Stimulated activated CD8-positive, alpha-beta memory T cell treated with anti-CD3 and anti-CD28 coated beads, Interleukin-2, amount 100 ng/mL, for 48 hours (primary cell): ENCODE measurements around the gene ELF1.
"Not testable (repeated sequence)": the region's sequence is repeated elsewhere in the genome, so short reads cannot be mapped to it uniquely, and the experiment has no call there.

Experiments
- DNase-seq, 2 donors: peaks; one replicate each; pipeline ENCODE4 v3.0.0-alpha.2; 2020; ENCODE audit warnings: low read depth in 2 of 2

ELF1 gene

GRCh38 chr13:40983259-40983658 is 35.9 kb downstream of the ELF1 start:
- DNase-seq, result no peak

DNA sequence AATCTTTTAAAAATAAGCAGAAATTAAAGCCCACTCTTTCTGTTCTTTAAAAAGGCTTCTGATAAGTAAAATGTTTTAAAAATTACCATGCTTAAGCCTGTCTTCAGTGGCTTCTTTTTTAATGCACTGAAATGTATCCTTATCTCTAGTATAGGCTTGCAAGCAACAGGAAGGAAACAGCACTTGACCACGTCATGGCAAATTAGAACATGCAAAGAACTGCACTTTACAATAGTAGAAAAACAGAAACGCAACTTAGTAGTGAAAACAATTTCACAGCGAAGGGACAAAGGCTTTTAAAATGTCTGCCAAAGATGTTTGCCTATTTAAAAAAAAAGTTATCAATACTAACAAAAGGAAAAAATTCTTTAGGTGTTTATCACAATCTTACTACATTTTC is 36.3 kb downstream of the ELF1 start:
- peak in 1 of 2 donors; percentile 12 for DNase-seq

DNA sequence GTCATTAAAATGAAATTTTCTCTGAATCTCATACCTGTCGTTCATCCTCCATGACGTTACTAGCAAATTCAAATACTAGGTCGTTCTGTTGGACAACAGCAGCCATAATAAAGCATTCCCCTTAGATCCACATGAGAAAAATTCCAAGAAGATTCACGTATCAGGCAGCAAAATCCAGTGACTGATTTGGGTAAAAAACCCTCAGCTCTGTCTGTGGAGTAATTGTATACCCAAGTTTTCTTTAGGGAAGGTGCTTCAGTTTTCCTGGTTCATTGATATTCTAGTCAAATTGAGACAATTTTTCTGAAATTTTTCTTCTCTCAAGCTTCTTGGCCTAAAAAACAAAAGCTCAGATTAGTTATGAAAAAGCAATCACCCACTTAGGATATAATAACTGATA is 37.2 kb downstream of the ELF1 start:
- DNase-seq, result no peak

DNA sequence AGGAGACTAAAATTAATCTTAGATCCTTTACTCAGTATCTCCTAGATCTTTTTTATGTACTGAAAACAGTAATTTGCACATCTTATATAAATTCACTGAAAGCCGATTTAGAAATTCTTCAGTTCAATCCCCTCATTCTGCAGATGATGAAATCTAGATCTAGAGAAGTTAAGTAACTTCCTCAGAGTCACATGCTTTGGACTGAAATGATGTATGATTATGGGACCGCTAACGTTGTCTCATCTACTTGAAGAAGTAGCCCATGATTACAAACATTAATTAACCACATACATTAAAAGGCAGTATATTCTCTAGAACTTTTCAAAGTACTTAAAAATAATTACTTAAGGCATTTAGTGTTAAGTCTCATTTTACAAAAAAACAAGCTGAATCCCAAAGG is 37.8 kb downstream of the ELF1 start:
- no peak for DNase-seq

DNA sequence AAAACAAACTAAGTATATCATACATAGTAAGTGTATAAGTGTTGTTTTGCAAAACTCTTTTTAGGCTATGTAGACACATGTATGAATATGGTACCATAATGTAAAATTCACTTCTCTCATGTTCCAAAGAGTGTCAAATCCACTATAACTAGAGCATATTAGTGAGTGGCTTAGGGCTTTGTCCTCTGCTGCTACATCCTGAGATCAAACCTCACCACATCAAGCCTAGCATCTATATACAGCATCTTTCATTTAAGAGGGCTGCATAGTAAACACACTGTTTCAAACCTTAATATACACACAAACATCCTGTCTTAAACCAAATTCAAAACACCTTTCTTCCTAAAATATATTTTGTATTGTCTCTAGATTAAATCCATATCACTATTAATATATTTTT is 38.7 kb downstream of the ELF1 start:
- DNase-seq, result no peak

DNA sequence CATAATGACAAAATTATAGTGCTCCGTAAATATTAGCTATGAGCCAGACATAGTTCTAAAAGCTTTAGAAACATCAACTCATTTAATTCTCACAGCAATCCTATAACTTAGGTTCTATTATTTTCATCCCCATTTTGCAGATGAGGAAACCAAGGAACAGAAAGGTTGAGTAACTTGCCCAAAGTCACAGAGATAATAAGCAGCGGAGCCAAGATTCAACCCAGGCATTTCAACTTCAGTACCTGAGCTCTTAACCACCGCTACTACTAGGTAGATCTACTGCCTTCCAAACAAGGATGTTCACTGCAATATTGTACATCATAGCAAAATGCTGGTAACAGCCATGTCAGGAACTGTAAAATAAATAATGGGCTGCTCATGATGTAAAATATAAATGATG is 39.9 kb downstream of the ELF1 start:
- no peak for DNase-seq

DNA sequence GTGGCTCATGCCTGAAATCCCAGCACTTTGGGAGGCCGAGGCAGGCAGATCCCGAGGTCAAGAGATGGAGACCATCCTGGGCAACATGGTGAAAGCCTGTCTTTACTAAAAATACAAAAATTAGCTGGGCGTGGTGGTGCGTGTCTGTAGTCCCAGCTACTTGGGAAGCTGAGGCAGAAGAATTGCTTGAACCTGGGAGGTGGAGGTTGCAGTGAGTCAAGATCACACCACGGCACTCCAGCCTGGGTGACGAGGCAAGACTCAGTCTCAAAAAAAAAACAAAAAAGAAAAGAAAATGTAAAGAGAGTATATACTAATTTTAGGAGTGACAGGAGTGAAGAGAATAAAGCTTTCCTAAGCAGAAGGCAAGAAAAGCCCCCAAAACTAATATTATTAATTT is 41.0 kb downstream of the ELF1 start:
- DNase-seq, result not testable (repeated sequence)

GRCh38 chr13:40975441-40975840 is 43.7 kb downstream of the ELF1 start:
- no peak for DNase-seq

GRCh38 chr13:40974460-40975407 is 44.4 kb downstream of the ELF1 start:
- no peak for DNase-seq

GRCh38 chr13:40973409-40973808 is 45.7 kb downstream of the ELF1 start:
- no peak for DNase-seq

GRCh38 chr13:40971321-40971720 is 47.8 kb downstream of the ELF1 start:
- no peak for DNase-seq

- DNase-seq, result no peak
Observed at GRCh38 chr13:40970803-40971202, 48.3 kb downstream of the ELF1 start.

DNA sequence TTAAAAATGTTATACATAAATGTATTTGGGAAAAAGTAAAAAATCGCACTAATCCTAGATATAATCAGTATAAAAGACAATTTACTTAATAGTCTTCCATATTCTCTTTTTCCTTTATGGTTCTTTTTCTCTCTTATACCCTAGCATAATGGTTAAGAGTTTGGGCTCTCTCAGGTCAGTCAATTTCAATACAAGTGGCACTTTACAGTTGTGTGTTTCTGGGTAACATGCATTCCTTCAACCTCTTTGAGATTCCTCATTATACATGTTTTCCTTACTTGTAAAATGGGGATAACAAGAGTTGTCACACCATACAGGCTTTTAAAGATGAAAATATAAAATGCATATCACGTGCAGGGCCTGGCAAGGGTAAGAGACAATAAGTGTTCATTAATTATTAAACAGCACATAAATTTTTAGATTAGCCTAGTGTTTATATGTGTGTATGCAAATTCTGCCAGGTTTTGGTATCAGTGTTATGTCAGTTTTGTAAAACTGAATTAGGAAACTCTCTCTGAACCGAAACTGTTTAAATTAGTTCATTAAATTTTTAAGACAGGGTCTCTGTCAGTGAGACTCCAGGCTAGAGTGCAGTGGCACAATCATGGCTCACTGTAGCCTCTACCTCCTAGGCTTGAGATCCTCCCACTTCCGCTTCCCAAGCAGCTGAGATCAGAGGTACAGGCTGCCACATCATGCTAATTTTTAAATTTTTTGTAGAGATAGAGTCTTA is 49.8 kb downstream of the ELF1 start:
- DNase-seq, result no peak

- no peak for DNase-seq
Observed at GRCh38 chr13:40968416-40969000, 50.6 kb downstream of the ELF1 start.

GRCh38 chr13:40966298-40966697 is 52.8 kb downstream of the ELF1 start:
- no peak for DNase-seq

DNA sequence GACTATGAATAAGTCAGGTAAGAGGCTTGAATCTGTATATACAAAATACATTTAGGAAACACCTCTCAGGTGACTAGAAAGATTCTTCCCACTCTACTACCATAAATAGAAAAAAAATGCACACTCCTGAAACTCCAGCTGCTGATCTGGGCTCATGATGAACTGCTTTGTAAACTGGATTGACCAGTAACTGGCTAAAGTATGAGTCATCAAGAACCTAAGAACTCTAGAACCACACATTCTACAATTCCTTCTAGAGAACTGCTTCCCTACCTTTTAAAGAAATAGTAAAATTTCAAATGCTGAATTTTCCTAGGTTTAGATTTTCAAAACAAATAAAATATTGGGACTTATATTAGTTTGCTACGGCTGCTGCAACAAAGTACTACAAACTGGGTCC is 55.2 kb downstream of the ELF1 start:
- DNase-seq, result no peak

DNA sequence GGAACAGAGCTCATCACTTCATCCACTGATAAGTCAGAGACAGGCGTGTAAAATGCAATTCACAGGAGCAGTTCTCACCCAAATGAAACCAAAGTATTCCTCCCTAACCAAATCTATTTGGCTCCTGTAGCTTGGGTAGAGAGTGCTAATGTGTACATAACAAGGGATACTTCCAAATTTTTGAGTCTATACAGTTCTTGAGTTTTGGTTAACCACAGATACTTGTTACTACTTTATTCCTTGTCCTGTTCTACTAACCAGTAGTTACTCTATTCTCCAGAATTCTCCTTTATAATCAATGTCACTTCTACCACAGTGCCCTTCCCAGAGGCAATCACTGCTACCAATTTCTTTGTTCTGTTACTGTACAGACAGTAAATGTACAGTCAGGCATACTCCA is 57.3 kb downstream of the ELF1 start:
- no peak for DNase-seq

GRCh38 chr13:40961214-40961613 is 57.9 kb downstream of the ELF1 start:
- no peak for DNase-seq

DNA sequence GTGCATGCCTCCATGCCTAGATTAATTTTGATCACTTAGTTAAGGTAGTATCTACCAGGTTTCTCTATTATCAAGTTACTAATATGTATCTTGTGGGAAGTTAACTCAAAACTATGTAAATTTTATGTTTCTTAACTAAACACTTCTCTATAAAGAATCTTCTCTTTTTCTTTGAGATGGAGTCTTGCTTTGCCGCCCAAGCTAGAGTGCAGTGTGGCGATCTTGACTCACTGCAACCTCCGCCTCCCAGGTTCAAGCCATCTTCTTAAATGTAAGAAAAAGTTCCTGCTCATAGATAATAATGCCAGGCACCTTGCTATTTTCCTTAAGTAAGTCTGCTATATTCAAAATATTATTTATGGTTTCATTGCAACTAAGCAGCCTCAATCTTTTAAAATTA is 58.4 kb downstream of the ELF1 start:
- no peak for DNase-seq

DNA sequence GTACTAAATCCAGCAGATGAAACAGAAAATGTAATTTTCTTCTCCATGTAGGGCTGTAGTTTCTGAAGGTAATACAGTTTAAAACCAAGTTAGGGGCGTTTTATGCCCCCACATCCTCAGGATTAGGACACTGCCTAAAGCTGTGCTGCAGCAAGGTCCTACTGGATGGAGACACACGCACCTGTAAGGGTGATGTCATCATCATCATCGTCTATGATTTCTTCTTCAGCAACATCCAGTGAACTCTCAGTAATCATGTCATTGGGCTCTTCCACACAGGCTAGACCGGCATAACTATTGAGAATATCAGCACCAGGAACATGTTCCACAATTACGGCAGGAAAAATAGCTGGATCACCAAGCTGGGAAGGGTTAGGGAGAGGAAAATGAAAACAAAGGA is 60.5 kb downstream of the ELF1 start:
- DNase-seq, result no peak

- DNase-seq, result no peak
Observed at GRCh38 chr13:40946485-40946884, 72.6 kb downstream of the ELF1 start.

- no peak for DNase-seq
Observed at GRCh38 chr13:40943073-40943472, 76.0 kb downstream of the ELF1 start.

DNA sequence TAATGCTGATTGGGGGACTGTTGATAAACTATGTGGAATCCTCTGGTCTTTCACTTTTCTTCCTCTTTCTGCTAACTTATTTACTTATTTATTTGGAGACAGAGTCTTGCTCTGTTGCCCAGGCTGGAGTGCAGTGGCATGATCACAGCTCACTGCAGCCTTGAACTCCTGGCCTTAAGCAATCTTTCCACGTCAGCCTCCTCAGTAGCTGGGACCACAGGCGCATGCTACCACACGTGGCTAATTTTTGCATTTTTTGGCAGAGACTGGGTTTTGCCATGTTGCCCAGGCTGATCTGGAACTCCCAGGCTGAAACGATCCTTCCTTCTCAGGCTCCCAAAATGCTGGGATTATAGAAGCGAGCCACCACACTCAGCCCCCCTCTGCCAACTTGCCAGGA is 77.5 kb downstream of the ELF1 start:
- DNase-seq, result no peak
